Right atrium auricular region (tissue), 2 donors: ENCODE results near the gene IFNG. TPM values are rescaled to one million over a fixed set of nuclear protein-coding genes. Genes with fewer than 3 reads are reported as not detected.
"Not testable (repeated sequence)": the region's sequence is repeated elsewhere in the genome, so short reads cannot be mapped to it uniquely, and the experiment has no call there.

ENCODE experiments used
- DNase-seq: peaks from one replicate; pipeline ENCODE4 v3.0.0-alpha.2; 2019; ENCODE audit warnings: low spot score
- H3K27ac ChIP-seq, 2 donors: fragments of 200-600 bp; sonication (generic); 1 replicate in 1 of 2; 2 replicates in 1 of 2; pipeline ENCODE4 v1.5.1; 2016 to 2019
- H3K27me3 ChIP-seq, 2 donors: fragments of 200-600 bp; sonication (generic); one replicate each; pipeline versions ENCODE4 v1.5.1 to v1.6.0; 2017 to 2019
- H3K36me3 ChIP-seq: fragments of 200-600 bp; sonication (generic); one replicate; pipeline ENCODE4 v1.5.1; 2016
- H3K4me1 ChIP-seq, 2 donors: fragments of 200-600 bp; sonication (generic); one replicate each; pipeline versions ENCODE4 v1.5.1 to v1.6.0; 2017 to 2019
- H3K4me3 ChIP-seq, 2 donors: fragments of 200-600 bp; sonication (generic); 1 replicate in 1 of 2; 2 replicates in 1 of 2; pipeline ENCODE4 v1.5.1; 2017 to 2019; ENCODE audit warnings: mild to moderate bottlenecking in 1 of 2, moderate library complexity in 1 of 2
- H3K9me3 ChIP-seq, 2 donors: fragments of 200-600 bp; sonication (generic); one replicate each; pipeline ENCODE4 v1.5.1; 2019
- CTCF ChIP-seq, 2 donors: fragments of 200-600 bp; sonication (generic); IDR thresholded peaks; one replicate each; pipeline ENCODE4 v1.5.1; 2019; ENCODE audit warnings: antibody characterized with exemption in 2 of 2
- total RNA-seq, 2 donors: library from RNA; depleted of rRNA; stranded (reverse); fragments of >200 nt; gene quantifications; one replicate each; pipeline ENCODE4 v1.1.0, GENCODE V29; 2016

The IFNG gene
- not detected for total RNA-seq

GRCh38 chr12:68159681-68160304 is at the start of gene IFNG:
TSS of gene IFNG (minus strand) at chr12:68159740. CDS start at chr12:68159615, 125 bp downstream.
- Histone ChIP-seq H3K4me1 (no peaks in the 10 kb centered on the region), H3K36me3 (no peaks in the 10 kb centered on the region), H3K4me3 (no peak within 1 kb of the TSS), H3K27ac (no peak within 1 kb of the TSS), H3K9me3 (no peaks in the 10 kb centered on the region), H3K27me3 (no peaks in the 10 kb centered on the region)
- DNase-seq = no peak
- no peak for TF ChIP-seq CTCF (IDR thresholded peaks at IDR 0.05)

GRCh38 chr12:68209048-68209728 is 49.6 kb upstream of the IFNG start:
- not testable (repeated sequence) for H3K27ac ChIP-seq, H3K9me3 ChIP-seq, DNase-seq, H3K27me3 ChIP-seq, H3K4me1 ChIP-seq, H3K36me3 ChIP-seq, H3K4me3 ChIP-seq

DNA sequence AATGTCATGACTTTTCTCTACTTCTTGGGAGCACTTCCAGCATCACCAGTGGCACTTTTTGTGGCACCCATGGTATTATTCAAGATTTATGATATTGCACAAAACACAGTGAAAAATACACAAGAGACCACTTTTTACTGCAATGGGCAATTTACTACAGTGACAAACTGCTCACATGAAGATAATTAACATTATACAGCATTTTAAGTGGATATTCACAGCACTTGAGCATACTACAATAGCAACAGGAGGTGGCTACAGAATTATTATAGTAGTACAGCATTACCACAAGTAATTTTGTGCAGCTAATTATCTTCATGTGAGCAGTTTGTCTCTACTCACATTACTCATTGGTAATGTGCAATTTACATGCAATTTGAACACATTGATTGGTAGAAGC is 47.7 kb upstream of the IFNG start:
- Histone ChIP-seq H3K27ac (no peak overlapping the region), H3K36me3 (no peaks in the 10 kb centered on the region), H3K4me1 (no peaks in the 10 kb centered on the region), H3K9me3 (no peaks in the 10 kb centered on the region), H3K4me3 (no peak overlapping the region), H3K27me3 (no peaks in the 10 kb centered on the region)
- TF ChIP-seq CTCF (IDR thresholded peaks at IDR 0.05) = no peak
- DNase-seq = no peak

DNA sequence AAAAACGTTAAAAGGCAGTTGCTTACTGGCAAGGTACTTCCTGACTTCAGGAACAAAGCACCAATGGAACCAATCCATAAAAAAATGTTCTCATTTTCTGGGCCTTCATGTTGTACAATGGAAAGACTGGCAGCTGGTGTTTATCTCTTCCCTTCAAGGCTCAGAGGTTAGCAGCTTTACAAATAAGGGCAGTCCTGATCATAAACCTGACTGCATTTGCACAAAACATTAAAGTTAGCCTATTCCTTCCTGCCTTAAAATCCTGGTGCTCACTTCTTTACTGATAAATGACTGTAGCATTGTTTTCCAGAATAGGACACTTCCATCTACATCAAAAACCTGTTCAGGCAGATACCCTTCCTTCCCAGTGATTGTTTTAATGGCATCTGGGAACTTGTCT is 46.9 kb upstream of the IFNG start:
- Histone ChIP-seq H3K9me3 (no peaks in the 10 kb centered on the region), H3K4me3 (no peak overlapping the region), H3K27me3 (no peaks in the 10 kb centered on the region), H3K4me1 (no peaks in the 10 kb centered on the region), H3K36me3 (no peaks in the 10 kb centered on the region), H3K27ac (no peak overlapping the region)
- no peak for DNase-seq
- no peak for TF ChIP-seq CTCF (IDR thresholded peaks at IDR 0.05)

GRCh38 chr12:68203460-68203875 is 43.9 kb upstream of the IFNG start:
- TF ChIP-seq CTCF (IDR thresholded peaks at IDR 0.05) = no peak
- Histone ChIP-seq H3K36me3 (no peaks in the 10 kb centered on the region), H3K27ac (no peak overlapping the region), H3K4me3 (no peak overlapping the region), H3K27me3 (no peaks in the 10 kb centered on the region), H3K4me1 (no peaks in the 10 kb centered on the region), H3K9me3 (no peaks in the 10 kb centered on the region)
- no peak for DNase-seq

DNA sequence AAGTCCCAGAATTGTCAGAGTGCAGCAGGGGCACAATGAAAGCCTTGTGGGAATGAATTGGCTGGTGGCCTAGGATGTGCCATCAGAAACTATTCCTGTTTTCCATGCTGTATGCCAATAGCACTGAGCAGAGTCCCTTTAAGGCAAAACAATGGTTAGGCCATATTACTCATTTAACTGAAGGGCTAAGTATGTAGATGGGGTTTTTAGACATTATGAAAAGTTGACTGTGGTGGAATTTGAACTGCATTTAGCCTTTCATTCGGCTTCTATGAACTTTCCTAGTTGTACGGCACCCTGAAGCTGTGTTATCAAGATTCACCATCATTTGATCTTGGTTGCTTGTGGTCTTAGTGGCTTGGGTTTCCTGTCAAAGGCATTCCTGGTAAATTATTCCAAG is 41.3 kb upstream of the IFNG start:
- H3K4me1 ChIP-seq = no peaks in the 10 kb centered on the region
- DNase-seq = no peak
- H3K4me3 ChIP-seq = no peak overlapping the region
- H3K9me3 ChIP-seq = no peaks in the 10 kb centered on the region
- H3K27ac ChIP-seq = no peak overlapping the region
- TF ChIP-seq CTCF (IDR thresholded peaks at IDR 0.05) = no peak
- no peaks in the 10 kb centered on the region for H3K36me3 ChIP-seq
- H3K27me3 ChIP-seq = no peaks in the 10 kb centered on the region
